GM13977 (cell line): ENCODE measurements around the gene ALKBH4.
A peak's percentile ranks its signal among the peaks of the same experiment; 100 is the strongest.

Experiments
- DNase-seq: peaks from one replicate; pipeline ENCODE4 v3.0.0; 2012; ENCODE audit warnings: low spot score
- in situ Hi-C: fragments of 300-500 bp; cut with MboI; formaldehyde crosslinking; loops from one replicate; pipeline ENCODE4 v1.12.0; 2022; ENCODE audit warnings: low sequenced_read_pairs, low pct_unique_long_range_greater_than_20kb, mixed read lengths, inconsistent platforms; ENCODE audit not compliant: unreplicated experiment
- TF ChIP-seq, protein P1 (sequence below): IDR thresholded peaks from 2 replicates; pipeline ENCODE4 v1.5.1; 2012; ENCODE audit warnings: mild to moderate bottlenecking, control low read depth; ENCODE audit not compliant: insufficient read depth; ENCODE audit errors: extremely low read depth, missing control alignments

Gene ALKBH4

GRCh38 chr7:102471791-102472125 is 7.1 kb upstream of the ALKBH4 start:
- in situ Hi-C loops, result no loop called here

DNA sequence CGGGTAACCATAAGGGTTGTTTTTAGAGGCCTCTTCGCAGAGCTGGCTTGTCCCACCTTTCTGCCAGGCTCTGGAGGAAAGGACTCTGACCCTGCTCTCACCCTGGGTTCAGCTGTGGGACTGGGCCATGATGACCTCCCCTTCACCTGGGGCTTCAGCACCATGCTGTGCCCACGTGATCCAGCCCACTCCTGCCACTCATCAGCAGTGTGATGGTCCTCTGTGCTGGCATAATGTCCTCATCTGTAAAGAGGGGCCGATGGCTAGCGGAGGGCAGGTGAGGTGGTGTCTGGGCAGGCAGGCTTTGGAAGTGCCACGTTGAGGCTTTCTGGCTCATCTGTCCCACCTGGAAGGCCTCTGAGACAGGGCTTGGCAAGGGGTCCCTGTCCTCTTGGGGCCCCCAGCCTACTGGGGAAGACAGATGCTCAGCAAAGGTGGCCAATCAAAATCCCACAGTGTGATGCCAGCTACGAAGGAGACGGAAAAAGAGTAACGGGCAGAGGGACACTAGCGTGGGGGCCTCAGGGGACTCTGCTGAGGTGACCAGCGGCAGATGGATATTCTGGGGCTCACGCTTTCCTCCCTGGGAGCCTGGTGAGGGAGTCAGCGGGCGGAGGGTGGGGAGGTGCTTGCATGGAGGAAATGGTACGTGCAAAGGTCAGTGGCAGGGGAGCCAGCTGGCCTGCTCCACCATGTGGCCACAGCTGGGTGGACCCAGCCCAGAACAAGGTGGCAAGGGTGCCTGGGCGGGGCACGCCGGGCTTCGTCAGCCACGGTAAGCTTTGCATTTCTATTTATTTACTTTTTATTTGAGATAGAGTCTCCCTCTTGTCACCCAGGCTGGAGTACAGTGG is 5.5 kb upstream of the ALKBH4 start:
- DNase-seq, result peak; percentile 20
- TF ChIP-seq, protein P1, sequence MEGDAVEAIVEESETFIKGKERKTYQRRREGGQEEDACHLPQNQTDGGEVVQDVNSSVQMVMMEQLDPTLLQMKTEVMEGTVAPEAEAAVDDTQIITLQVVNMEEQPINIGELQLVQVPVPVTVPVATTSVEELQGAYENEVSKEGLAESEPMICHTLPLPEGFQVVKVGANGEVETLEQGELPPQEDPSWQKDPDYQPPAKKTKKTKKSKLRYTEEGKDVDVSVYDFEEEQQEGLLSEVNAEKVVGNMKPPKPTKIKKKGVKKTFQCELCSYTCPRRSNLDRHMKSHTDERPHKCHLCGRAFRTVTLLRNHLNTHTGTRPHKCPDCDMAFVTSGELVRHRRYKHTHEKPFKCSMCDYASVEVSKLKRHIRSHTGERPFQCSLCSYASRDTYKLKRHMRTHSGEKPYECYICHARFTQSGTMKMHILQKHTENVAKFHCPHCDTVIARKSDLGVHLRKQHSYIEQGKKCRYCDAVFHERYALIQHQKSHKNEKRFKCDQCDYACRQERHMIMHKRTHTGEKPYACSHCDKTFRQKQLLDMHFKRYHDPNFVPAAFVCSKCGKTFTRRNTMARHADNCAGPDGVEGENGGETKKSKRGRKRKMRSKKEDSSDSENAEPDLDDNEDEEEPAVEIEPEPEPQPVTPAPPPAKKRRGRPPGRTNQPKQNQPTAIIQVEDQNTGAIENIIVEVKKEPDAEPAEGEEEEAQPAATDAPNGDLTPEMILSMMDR, result no peak
- in situ Hi-C loops, result loop anchor here (5.0 kb wide), 1 partner anchor 68 kb away; no protein-coding TSS in a partner anchor

More at GRCh38 chr7:102471791-102472125, 7.1 kb upstream of the ALKBH4 start:
- TF ChIP-seq, protein P1, result no peak
- no peak for DNase-seq

DNA sequence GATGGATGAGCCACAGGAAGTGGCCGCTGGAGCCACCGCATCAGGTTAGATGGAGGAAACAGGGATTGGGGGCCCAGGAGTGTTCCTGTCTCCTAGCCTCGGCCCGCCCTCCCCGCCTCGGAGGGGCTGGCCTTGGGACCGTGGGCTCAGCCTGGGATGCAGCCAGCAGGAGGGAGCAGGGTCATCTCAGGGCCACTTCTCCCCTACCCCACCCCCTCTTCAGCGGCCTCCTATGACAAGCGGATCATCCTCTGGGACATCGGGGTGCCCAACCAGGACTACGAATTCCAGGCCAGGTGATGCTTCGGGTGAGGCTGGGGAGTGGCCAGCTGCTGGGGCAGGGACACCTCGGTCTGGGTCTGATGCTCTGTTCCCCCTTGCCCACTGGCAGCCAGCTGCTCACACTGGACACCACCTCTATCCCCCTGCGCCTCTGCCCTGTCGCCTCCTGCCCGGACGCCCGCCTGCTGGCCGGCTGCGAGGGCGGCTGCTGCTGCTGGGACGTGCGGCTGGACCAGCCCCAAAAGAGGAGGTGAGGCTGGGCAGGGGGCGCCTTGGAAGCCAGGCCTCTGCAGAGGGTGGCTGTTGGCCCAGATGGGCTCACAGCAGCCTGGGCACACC is 4.8 kb upstream of the ALKBH4 start:
- in situ Hi-C loops, result loop anchor here (5.0 kb wide), 1 partner anchor 67 kb away; no protein-coding TSS in a partner anchor
- TF ChIP-seq, protein P1, result no peak
- peak; percentile 32 for DNase-seq

DNA sequence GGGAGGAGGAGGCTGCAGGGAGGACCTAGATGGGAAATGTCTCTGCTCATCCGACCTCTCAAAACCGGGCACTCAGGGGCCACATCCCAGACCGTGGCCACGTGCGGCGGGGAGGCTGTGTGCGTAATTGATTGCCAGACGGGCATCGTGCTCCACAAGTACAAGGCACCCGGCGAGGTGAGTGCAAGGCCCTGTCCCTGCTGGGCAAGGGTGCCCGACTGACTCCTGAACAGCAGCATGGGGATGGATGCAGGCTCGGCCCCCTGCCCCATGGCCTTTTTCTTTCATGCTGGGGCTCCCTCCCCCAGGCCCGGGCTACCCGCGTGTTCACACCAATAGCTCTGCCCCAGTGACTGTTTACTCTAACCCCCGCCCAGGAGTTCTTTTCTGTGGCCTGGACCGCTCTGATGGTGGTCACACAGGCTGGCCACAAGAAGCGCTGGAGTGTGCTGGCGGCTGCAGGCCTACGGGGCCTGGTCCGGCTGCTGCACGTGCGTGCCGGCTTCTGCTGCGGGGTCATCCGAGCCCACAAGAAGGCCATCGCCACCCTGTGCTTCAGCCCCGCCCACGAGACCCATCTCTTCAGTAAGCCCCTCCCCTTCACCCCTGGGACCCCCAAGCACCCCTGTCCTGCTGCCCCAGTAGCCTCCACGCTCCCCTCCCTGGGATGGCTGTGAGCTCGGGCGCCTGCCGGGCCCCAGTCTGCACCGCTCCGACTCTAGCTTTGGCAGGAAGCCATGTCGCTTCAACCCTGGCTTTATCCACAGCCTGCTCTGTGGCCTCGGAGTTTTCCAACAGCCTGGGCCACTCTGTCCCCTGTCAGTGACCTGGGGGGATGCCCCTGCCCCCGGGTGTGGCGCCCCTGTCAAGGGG is 4.1 kb upstream of the ALKBH4 start:
- in situ Hi-C loops, result loop anchor here (5.0 kb wide), 1 partner anchor 66 kb away; no protein-coding TSS in a partner anchor
- TF ChIP-seq, protein P1, result no peak
- DNase-seq, result peak; percentile 27

GRCh38 chr7:102467581-102468477 is 3.2 kb upstream of the ALKBH4 start:
- in situ Hi-C loops, result loop anchor here (5.0 kb wide), 1 partner anchor 66 kb away; no protein-coding TSS in a partner anchor
- DNase-seq, result peak; percentile 23
- TF ChIP-seq, protein P1, result no peak
